A549 (cell line): ENCODE measurements around the gene PRR12. TPM values are rescaled to one million over a fixed set of nuclear protein-coding genes. Genes with fewer than 3 reads are reported as not detected.

Source experiments
- ATAC-seq, 2 experiments: fragments of 200-7000 bp in 1 of 2; fragments of >200 bp in 1 of 2; cut with Nextera tagmentation in 1 of 2; cut with Tn5 transposase in 1 of 2; 3 replicates each; pipeline versions ENCODE4 v1.8.0 to v1.9.1; 2018 to 2020; ENCODE audit warnings: mild to moderate bottlenecking in 1 of 2, moderate library complexity in 1 of 2
- CTCF ChIA-PET: fragments of 300-600 bp; sonication (Branson Sonifier 250); formaldehyde crosslinking; extraction: SDS; loops from one replicate; lab custom pipeline; 2021; ENCODE audit warnings: antibody characterized with exemption, inconsistent platforms; lab: Yijun Ruan, JAX
- POLR2A ChIA-PET: fragments of 350-600 bp; formaldehyde crosslinking; extraction: SDS; loops from one replicate; lab custom pipeline; 2021; ENCODE audit warnings: antibody characterized with exemption, inconsistent platforms; lab: Yijun Ruan, JAX
- DNase-seq, 2 experiments: peaks; one replicate each; pipeline versions ENCODE4 v3.0.0 to v3.0.0-alpha.2; 2011 to 2016; ENCODE audit warnings: low read depth in 1 of 2, low spot score in 1 of 2
- FAIRE-seq: peaks from 2 replicates; lab custom pipeline; 2011; peaks lifted over from hg19 to GRCh38; lab: Jason Lieb, UNC
- H3K27ac ChIP-seq, 2 experiments: fragments of >200 bp; sonication (Bioruptor Twin); formaldehyde crosslinking; 3 replicates each; pipeline ENCODE4 v1.5.1; 2016 to 2017
- H3K4me1 ChIP-seq: fragments of >200 bp; sonication (Bioruptor Twin); formaldehyde crosslinking; 3 replicates; pipeline ENCODE4 v1.6.1; 2016
- H3K4me2 ChIP-seq: fragments of >200 bp; sonication (Bioruptor Twin); formaldehyde crosslinking; 3 replicates; pipeline ENCODE4 v1.6.1; 2016
- H3K4me3 ChIP-seq: fragments of >200 bp; sonication (Bioruptor Twin); formaldehyde crosslinking; 3 replicates; pipeline ENCODE4 v1.5.1; 2016
- H3K9me3 ChIP-seq: fragments of >200 bp; sonication (Bioruptor Twin); formaldehyde crosslinking; 3 replicates; pipeline ENCODE4 v1.6.1; 2016
- CBX2 ChIP-seq: fragments of 200-600 bp; sonication (generic); IDR thresholded peaks from 2 replicates; pipeline ENCODE4 v1.6.1; 2016; ENCODE audit warnings: low read depth, mild to moderate bottlenecking, borderline replicate concordance
- CBX8 ChIP-seq: fragments of 200-600 bp; sonication (generic); IDR thresholded peaks from 2 replicates; pipeline ENCODE4 v1.6.1; 2016
- CHD4 ChIP-seq: fragments of 200-600 bp; sonication (generic); IDR thresholded peaks from 2 replicates; pipeline ENCODE4 v1.6.1; 2016; ENCODE audit warnings: antibody characterized with exemption, mild to moderate bottlenecking, borderline replicate concordance
- CTCF ChIP-seq: fragments of >200 bp; sonication (Bioruptor Twin); formaldehyde crosslinking; IDR thresholded peaks from 3 replicates; pipeline ENCODE4 v1.5.1; 2016
- E2F6 ChIP-seq: IDR thresholded peaks from 2 replicates; pipeline ENCODE4 v1.6.1; 2012; ENCODE audit warnings: low read depth, borderline replicate concordance
- EHMT2 ChIP-seq: fragments of 200-600 bp; sonication (generic); IDR thresholded peaks from 2 replicates; pipeline ENCODE4 v1.6.1; 2016; ENCODE audit warnings: antibody characterized with exemption, low read depth, mild to moderate bottlenecking, moderate library complexity
- EP300 ChIP-seq, 2 experiments: fragments of >200 bp; sonication (Bioruptor Twin); formaldehyde crosslinking; IDR thresholded peaks; 2 replicates in 1 of 2; 3 replicates in 1 of 2; pipeline ENCODE4 v1.6.1; 2016 to 2017
- FOSB ChIP-seq: fragments of 250-450 bp; sonication (Bioruptor Pico); IDR thresholded peaks from 2 replicates; pipeline ENCODE4 v1.5.0; 2020; ENCODE audit warnings: mild to moderate bottlenecking, moderate library complexity
- FOSL2 ChIP-seq, 2 experiments: fragments of 450-650 bp in 1 of 2; fragments of >200 bp in 1 of 2; sonication (Bioruptor Twin) in 1 of 2; formaldehyde crosslinking; IDR thresholded peaks; 2 replicates each; pipeline versions ENCODE4 v1.5.0 to v1.6.1; 2016 to 2020; ENCODE audit warnings: mild to moderate bottlenecking in 1 of 2, moderate library complexity in 1 of 2
- GATA3 ChIP-seq: IDR thresholded peaks from 2 replicates; pipeline ENCODE4 v1.6.1; 2012; ENCODE audit warnings: borderline replicate concordance
- HOXA7 ChIP-seq: fragments of 250-450 bp; sonication (Bioruptor Pico); IDR thresholded peaks from 2 replicates; pipeline ENCODE4 v1.5.0; 2020; ENCODE audit warnings: mild to moderate bottlenecking, moderate library complexity
- JUNB ChIP-seq: fragments of >200 bp; sonication (Bioruptor Twin); formaldehyde crosslinking; IDR thresholded peaks from 2 replicates; pipeline ENCODE4 v1.6.1; 2016
- KDM5A ChIP-seq: fragments of 200-600 bp; sonication (generic); IDR thresholded peaks from 2 replicates; pipeline ENCODE4 v1.6.1; 2016; ENCODE audit warnings: antibody characterized with exemption, mild to moderate bottlenecking
- MAFK ChIP-seq: fragments of 450-650 bp; IDR thresholded peaks from 2 replicates; pipeline ENCODE4 v1.6.1; 2014; ENCODE audit not compliant: partially characterized antibody
- NPAS2 ChIP-seq: fragments of 250-450 bp; sonication (Bioruptor Pico); IDR thresholded peaks from 2 replicates; pipeline ENCODE4 v1.8.0; 2022; ENCODE audit warnings: mild to moderate bottlenecking, moderate library complexity, borderline replicate concordance
- POLR2A ChIP-seq: IDR thresholded peaks from 2 replicates; pipeline ENCODE4 v1.6.1; 2012; ENCODE audit warnings: mild to moderate bottlenecking, low read length
- REST ChIP-seq: fragments of 200-600 bp; sonication (generic); IDR thresholded peaks from 2 replicates; pipeline ENCODE4 v1.6.1; 2016; ENCODE audit warnings: antibody characterized with exemption, mild to moderate bottlenecking, moderate library complexity
- SREBF2 ChIP-seq: fragments of 450-650 bp; IDR thresholded peaks from 2 replicates; pipeline ENCODE4 v1.6.1; 2014; ENCODE audit warnings: mild to moderate bottlenecking, moderate library complexity
- TP53 ChIP-seq: fragments of 250-450 bp; sonication (Bioruptor Pico); IDR thresholded peaks from 2 replicates; pipeline ENCODE4 v1.5.0; 2021; ENCODE audit warnings: mild to moderate bottlenecking, moderate library complexity
- ZC3H11A ChIP-seq: fragments of 450-650 bp; IDR thresholded peaks from 2 replicates; pipeline ENCODE4 v1.6.1; 2014; ENCODE audit warnings: antibody characterized with exemption, mild to moderate bottlenecking
- ZSCAN20 ChIP-seq: fragments of 250-450 bp; sonication (Bioruptor Pico); IDR thresholded peaks from 2 replicates; pipeline ENCODE4 v1.8.0; 2022; ENCODE audit warnings: mild to moderate bottlenecking, moderate library complexity
- WGBS: methylation state at CpG from one replicate; pipeline ENCODE4 v1.1.6; 2017; ENCODE audit errors: missing lambda C conversion rate; 5-methylcytosine and 5-hydroxymethylcytosine counted together
- polyA plus RNA-seq, 4 experiments: library from polyadenylated mRNA; depleted of rRNA in 3 of 4; stranded (reverse); fragments of >200 nt; fragmentation: RNase III in 1 of 4; extraction: RNeasy Plus Mini Kit Qiagen cat#74134 plus additional on column Dnase treatment in 1 of 4; gene quantifications; 2 replicates in 3 of 4; 3 replicates in 1 of 4; pipeline ENCODE4 v1.2.3, GENCODE V29; 2011 to 2017
- TF ChIP-seq, protein P1 (sequence below): fragments of >200 bp; sonication (Bioruptor Twin); formaldehyde crosslinking; IDR thresholded peaks from 2 replicates; pipeline ENCODE4 v1.6.1; 2016
- TF ChIP-seq, protein P2 (sequence below): IDR thresholded peaks from 2 replicates; pipeline ENCODE4 v1.6.1; 2012

The PRR12 gene
- polyA plus RNA-seq, 2 of the 4 experiments (the other 2 are of a cell fraction) = 0.78 to 15.6 TPM

DNA sequence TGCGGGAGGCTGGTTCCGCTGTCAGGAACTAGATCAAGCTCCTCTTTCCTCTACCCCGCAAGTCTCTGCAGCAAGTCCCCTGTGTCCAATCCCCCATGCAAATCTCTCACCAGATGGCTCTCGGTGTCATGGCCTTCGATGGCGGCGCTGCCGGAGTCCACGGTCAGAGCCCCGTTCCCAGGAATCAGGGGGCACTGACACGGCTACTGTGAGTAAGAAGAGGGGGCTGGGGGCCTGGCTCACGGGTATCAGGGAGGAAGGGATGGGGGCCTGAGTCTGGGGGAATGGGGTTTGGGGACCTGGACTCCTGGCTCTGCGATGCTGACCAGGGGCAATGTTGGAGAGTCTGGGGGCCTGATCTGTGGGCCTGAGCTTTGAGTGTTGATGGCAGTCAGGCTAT is 55.0 kb downstream of the PRR12 start:
- ChIA-PET POLR2A (no interaction called here), CTCF (interaction anchor here (0.7 to 12.4 kb wide), 8 partner anchors 14 to 143 kb away, joined by 3 to 134 read pairs (median 6); partner anchors contain the start of genes BCL2L12, IRF3 and PRMT1)
- Histone ChIP-seq H3K4me1 (peaks cover 17% of the 10 kb centered on the region), H3K27ac (no peak overlapping the region), H3K4me2 (no peak overlapping the region), H3K9me3 (no peaks in the 10 kb centered on the region), H3K4me3 (no peak overlapping the region)
- FAIRE-seq (no peak), ATAC-seq (no peak), DNase-seq (no peak)
- WGBS = 94% methylated on average over 12 of the region's 13 CpGs
- no peak for TF ChIP-seq KDM5A
- TF ChIP-seq NPAS2 (CRISPR knock-in tag) = no peak
- no peak for TF ChIP-seq SREBF2
- no peak for TF ChIP-seq GATA3
- no peak for TF ChIP-seq CBX2
- no peak for TF ChIP-seq CTCF

- H3K4me2 ChIP-seq = no peak overlapping the region
- ChIA-PET CTCF (interaction anchor here (0.7 to 12.4 kb wide), 7 partner anchors 13 to 80 kb away, joined by 3 to 134 read pairs (median 10); partner anchors contain the start of genes BCL2L12, IRF3 and PRMT1), POLR2A (no interaction called here)
- DNase-seq = no peak
- no peak overlapping the region for H3K4me3 ChIP-seq
- 93% methylated on average over 16 of the region's 17 CpGs for WGBS
- no peak overlapping the region for H3K27ac ChIP-seq
- peaks cover 17% of the 10 kb centered on the region for H3K4me1 ChIP-seq
- ATAC-seq = no peak
- TF ChIP-seq E2F6 (no peak), ZSCAN20 (CRISPR knock-in tag) (no peak), CBX8 (no peak), EP300 (IDR thresholded peaks at IDR 0.05) (no peak), EHMT2 (no peak), MAFK (no peak), ZC3H11A (no peak), KDM5A (no peak), FOSL2 (IDR thresholded peaks at IDR 0.05) (no peak), FOSL2 (CRISPR knock-in tag; IDR thresholded peaks at IDR 0.05) (no peak), JUNB (no peak), FOSB (CRISPR knock-in tag) (no peak), TP53 (CRISPR knock-in tag) (no peak), POLR2A (no peak)
- TF ChIP-seq, protein P1, sequence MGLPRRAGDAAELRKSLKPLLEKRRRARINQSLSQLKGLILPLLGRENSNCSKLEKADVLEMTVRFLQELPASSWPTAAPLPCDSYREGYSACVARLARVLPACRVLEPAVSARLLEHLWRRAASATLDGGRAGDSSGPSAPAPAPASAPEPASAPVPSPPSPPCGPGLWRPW = no peak
- H3K9me3 ChIP-seq = no peaks in the 10 kb centered on the region
- FAIRE-seq = no peak
These were observed 55.6 kb downstream of the PRR12 start for GRCh38 chr19:49646586-49646985.

DNA sequence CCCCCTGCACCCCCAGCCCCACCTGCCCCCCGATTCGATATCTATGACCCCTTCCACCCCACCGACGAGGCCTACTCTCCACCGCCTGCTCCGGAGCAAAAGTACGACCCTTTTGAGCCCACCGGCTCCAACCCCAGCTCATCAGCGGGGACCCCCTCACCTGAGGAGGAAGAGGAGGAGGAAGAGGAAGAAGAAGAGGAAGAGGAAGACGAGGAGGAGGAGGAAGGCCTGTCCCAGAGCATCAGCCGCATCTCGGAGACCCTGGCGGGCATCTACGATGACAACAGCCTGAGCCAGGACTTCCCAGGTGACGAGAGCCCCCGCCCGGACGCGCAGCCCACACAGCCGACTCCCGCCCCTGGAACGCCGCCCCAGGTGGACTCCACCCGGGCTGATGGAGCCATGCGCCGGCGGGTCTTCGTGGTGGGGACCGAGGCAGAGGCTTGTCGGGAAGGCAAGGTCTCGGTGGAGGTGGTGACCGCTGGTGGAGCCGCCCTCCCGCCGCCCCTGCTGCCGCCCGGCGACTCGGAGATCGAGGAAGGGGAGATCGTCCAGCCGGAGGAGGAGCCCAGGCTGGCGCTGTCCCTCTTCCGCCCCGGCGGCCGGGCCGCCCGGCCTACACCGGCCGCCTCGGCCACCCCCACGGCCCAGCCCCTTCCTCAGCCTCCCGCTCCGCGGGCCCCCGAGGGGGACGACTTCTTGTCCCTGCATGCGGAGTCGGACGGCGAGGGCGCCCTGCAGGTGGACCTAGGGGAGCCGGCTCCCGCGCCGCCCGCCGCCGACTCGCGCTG is 60.2 kb downstream of the PRR12 start:
- no peak for ATAC-seq
- H3K4me3 ChIP-seq = no peak overlapping the region
- no peak overlapping the region for H3K27ac ChIP-seq
- POLR2A ChIA-PET = no interaction called here
- H3K4me2 ChIP-seq = no peak overlapping the region
- no peaks in the 10 kb centered on the region for H3K9me3 ChIP-seq
- no peak for DNase-seq
- no peaks in the 10 kb centered on the region for H3K4me1 ChIP-seq
- TF ChIP-seq TP53 (CRISPR knock-in tag) = no peak
- TF ChIP-seq, protein P2, sequence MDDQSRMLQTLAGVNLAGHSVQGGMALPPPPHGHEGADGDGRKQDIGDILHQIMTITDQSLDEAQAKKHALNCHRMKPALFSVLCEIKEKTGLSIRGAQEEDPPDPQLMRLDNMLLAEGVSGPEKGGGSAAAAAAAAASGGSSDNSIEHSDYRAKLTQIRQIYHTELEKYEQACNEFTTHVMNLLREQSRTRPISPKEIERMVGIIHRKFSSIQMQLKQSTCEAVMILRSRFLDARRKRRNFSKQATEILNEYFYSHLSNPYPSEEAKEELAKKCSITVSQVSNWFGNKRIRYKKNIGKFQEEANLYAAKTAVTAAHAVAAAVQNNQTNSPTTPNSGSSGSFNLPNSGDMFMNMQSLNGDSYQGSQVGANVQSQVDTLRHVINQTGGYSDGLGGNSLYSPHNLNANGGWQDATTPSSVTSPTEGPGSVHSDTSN = no peak
- TF ChIP-seq CHD4 = no peak
- TF ChIP-seq REST = no peak
- TF ChIP-seq CTCF = no peak
- TF ChIP-seq, protein P1 = no peak
- no peak for TF ChIP-seq HOXA7 (CRISPR knock-in tag)
- TF ChIP-seq, all 56 proteins: peak for 0
- WGBS = 97% methylated on average over 57 of the region's 72 CpGs
- no peak for FAIRE-seq
- CTCF ChIA-PET = interaction anchor here (1.5 kb wide), 1 partner anchor 20 kb away, joined by 4 read pairs; no protein-coding TSS in a partner anchor
